ENCODE measurements around the gene TMEM38B. TPM values are rescaled to one million over a fixed set of nuclear protein-coding genes. Genes with fewer than 3 reads are reported as not detected.

Gene TMEM38B
- polyA plus RNA-seq, 1 donor from 2014 or later: 30.9 TPM

- no peak for TF ChIP-seq MXI1 (conservative IDR thresholded peaks at IDR 0.05; ENCODE audit: poor library complexity, severe bottlenecking)
- no peak for TF ChIP-seq CTCF (IDR thresholded peaks at IDR 0.05; ENCODE audit: poor library complexity, severe bottlenecking)
- TF ChIP-seq EP300 (conservative IDR thresholded peaks at IDR 0.05; ENCODE audit: poor library complexity, severe bottlenecking): no peak
- no peak for TF ChIP-seq REST (IDR thresholded peaks at IDR 0.05; ENCODE audit: borderline replicate concordance)
- TF ChIP-seq RAD21 (conservative IDR thresholded peaks at IDR 0.05): no peak
- TF ChIP-seq TAF1 (IDR thresholded peaks at IDR 0.05; ENCODE audit: low read depth): no peak
- TF ChIP-seq POLR2AphosphoS5 (IDR thresholded peaks at IDR 0.05): no peak
- no peak for TF ChIP-seq EZH2 (IDR thresholded peaks at IDR 0.05; ENCODE audit: borderline replicate concordance, insufficient read depth, low read length, poor library complexity, severe bottlenecking)
- no peak for TF ChIP-seq SMC3 (conservative IDR thresholded peaks at IDR 0.05; ENCODE audit: poor library complexity)
- Histone ChIP-seq H3K9me3 (ENCODE audit: low read length) (no peaks in the 10 kb centered on the region), H2AFZ (ENCODE audit: low read depth, low read length) (no peak overlapping the region), H3K4me3 (ENCODE audit: low read length) (no peak overlapping the region), H3K27me3 (ENCODE audit: insufficient read depth, low read depth, low read length) (peaks cover 34% of the 10 kb centered on the region), H3F3A (ENCODE audit: insufficient read depth, low read length, poor library complexity, severe bottlenecking) (no peaks in the 10 kb centered on the region), H3K27ac (ENCODE audit: low read length) (no peak overlapping the region), H3K79me2 (replicated peaks; ENCODE audit: insufficient read depth, low read length) (no peaks in the 10 kb centered on the region), H3K9ac (ENCODE audit: low read length) (no peak overlapping the region), H4K20me1 (ENCODE audit: insufficient read depth) (no peaks in the 10 kb centered on the region), H3K4me2 (ENCODE audit: low read length) (no peak overlapping the region), H3K36me3 (ENCODE audit: insufficient read depth, low read length) (no peaks in the 10 kb centered on the region), H3K9me2 (ENCODE audit: insufficient read depth, low read length) (no peaks in the 10 kb centered on the region)
Measured at GRCh38 chr9:105681313-105681712, 13.0 kb upstream of the TMEM38B start.

GRCh38 chr9:105681724-105682123 is 12.6 kb upstream of the TMEM38B start:
- TF ChIP-seq SMC3 (conservative IDR thresholded peaks at IDR 0.05; ENCODE audit: poor library complexity): no peak

More at GRCh38 chr9:105681724-105682123, 12.6 kb upstream of the TMEM38B start:
- no peak overlapping the region for H3K27ac ChIP-seq (ENCODE audit: low read length)
- H2AFZ ChIP-seq (ENCODE audit: low read depth, low read length): no peak overlapping the region
- no peaks in the 10 kb centered on the region for H3K9me3 ChIP-seq (ENCODE audit: low read length)
- no peaks in the 10 kb centered on the region for H3F3A ChIP-seq (ENCODE audit: insufficient read depth, low read length, poor library complexity, severe bottlenecking)
- H3K4me3 ChIP-seq (ENCODE audit: low read length): no peak overlapping the region
- no peak overlapping the region for H3K4me2 ChIP-seq (ENCODE audit: low read length)
- H3K27me3 ChIP-seq (ENCODE audit: insufficient read depth, low read depth, low read length): peaks cover 34% of the 10 kb centered on the region
- no peaks in the 10 kb centered on the region for H3K79me2 ChIP-seq (replicated peaks; ENCODE audit: insufficient read depth, low read length)
- no peaks in the 10 kb centered on the region for H3K36me3 ChIP-seq (ENCODE audit: insufficient read depth, low read length)
- H3K9ac ChIP-seq (ENCODE audit: low read length): no peak overlapping the region
- no peaks in the 10 kb centered on the region for H3K9me2 ChIP-seq (ENCODE audit: insufficient read depth, low read length)
- H4K20me1 ChIP-seq (ENCODE audit: insufficient read depth): no peaks in the 10 kb centered on the region

All from neural cell (in vitro differentiated cells).